ENCODE data around the gene DRICH1. TPM values are rescaled to one million over a fixed set of nuclear protein-coding genes. Genes with fewer than 3 reads are reported as not detected.

DRICH1 gene
- total and polyA plus RNA-seq, 4 donors = 0.08 to 0.33 TPM; not detected in 2

DNA sequence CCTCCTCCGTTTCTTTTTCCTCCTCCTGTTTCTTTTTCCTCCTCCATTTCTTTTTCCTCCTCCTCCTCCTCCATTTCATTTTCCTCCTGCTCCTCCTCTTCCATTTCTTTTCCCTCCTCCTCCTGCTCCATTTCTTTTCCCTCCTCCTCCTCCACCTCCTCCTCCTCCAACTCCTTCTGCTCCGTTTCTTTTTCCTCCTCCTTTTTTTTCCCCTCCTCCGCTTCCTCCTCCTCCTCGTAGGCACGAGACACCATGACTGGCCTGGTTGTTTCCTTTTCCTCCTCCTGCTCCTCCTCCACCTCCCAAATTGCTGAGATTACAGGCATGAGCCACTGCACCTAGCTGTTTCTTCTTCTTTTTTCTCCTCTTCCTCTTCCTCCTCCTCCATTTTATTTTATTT lies 25.6 kb upstream of the DRICH1 start:
- Histone ChIP-seq H3K9ac (ENCODE audit: low read depth in 1 of 2, low read length in 2 of 2) (no peak overlapping the region), H3K27me3 (ENCODE audit: control insufficient read depth in 4 of 4, insufficient read depth in 4 of 4, low read length in 3 of 4) (no peaks in the 10 kb centered on the region), H3K27ac (ENCODE audit: low read depth in 1 of 2, low read length in 2 of 2) (no peak overlapping the region), H3K9me3 (ENCODE audit: control insufficient read depth in 4 of 4, low read length in 3 of 4) (no peaks in the 10 kb centered on the region), H3K4me1 (ENCODE audit: control insufficient read depth in 4 of 4, insufficient read depth in 4 of 4, low read length in 3 of 4) (no peaks in the 10 kb centered on the region), H3K4me3 (ENCODE audit: low read depth in 1 of 3, low read length in 3 of 3) (no peak overlapping the region), H3K36me3 (ENCODE audit: control insufficient read depth in 4 of 4, insufficient read depth in 3 of 4, low read depth in 1 of 4, low read length in 3 of 4) (peaks cover 0 to 9% (median 6%) of the 10 kb centered on the region in 4 donors)
- 78% methylated on average over 5 of the region's 5 CpGs for WGBS
- DNase-seq (ENCODE audit: low spot score) = no peak
- TF ChIP-seq SP1 (IDR thresholded peaks at IDR 0.05) (no peak), FOXA1 (IDR thresholded peaks at IDR 0.05) (no peak), RAD21 (IDR thresholded peaks at IDR 0.05) (no peak), GABPA (IDR thresholded peaks at IDR 0.05 in 1 of 2, conservative IDR thresholded peaks at IDR 0.05 in 1 of 2) (no peak), HNF4G (IDR thresholded peaks at IDR 0.05) (no peak), TAF1 (conservative IDR thresholded peaks at IDR 0.05) (no peak), HNF4A (conservative IDR thresholded peaks at IDR 0.05) (no peak), YY1 (IDR thresholded peaks at IDR 0.05) (no peak), JUND (IDR thresholded peaks at IDR 0.05) (no peak), RXRA (IDR thresholded peaks at IDR 0.05) (no peak), NR2F2 (IDR thresholded peaks at IDR 0.05) (no peak), EGR1 (IDR thresholded peaks at IDR 0.05; ENCODE audit: low read depth in 2 of 2) (no peak)
- TF ChIP-seq, protein P1, sequence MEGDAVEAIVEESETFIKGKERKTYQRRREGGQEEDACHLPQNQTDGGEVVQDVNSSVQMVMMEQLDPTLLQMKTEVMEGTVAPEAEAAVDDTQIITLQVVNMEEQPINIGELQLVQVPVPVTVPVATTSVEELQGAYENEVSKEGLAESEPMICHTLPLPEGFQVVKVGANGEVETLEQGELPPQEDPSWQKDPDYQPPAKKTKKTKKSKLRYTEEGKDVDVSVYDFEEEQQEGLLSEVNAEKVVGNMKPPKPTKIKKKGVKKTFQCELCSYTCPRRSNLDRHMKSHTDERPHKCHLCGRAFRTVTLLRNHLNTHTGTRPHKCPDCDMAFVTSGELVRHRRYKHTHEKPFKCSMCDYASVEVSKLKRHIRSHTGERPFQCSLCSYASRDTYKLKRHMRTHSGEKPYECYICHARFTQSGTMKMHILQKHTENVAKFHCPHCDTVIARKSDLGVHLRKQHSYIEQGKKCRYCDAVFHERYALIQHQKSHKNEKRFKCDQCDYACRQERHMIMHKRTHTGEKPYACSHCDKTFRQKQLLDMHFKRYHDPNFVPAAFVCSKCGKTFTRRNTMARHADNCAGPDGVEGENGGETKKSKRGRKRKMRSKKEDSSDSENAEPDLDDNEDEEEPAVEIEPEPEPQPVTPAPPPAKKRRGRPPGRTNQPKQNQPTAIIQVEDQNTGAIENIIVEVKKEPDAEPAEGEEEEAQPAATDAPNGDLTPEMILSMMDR (IDR thresholded peaks at IDR 0.05; ENCODE audit: low read depth, low read length, missing input control) = no peak
- TF ChIP-seq, protein P2, sequence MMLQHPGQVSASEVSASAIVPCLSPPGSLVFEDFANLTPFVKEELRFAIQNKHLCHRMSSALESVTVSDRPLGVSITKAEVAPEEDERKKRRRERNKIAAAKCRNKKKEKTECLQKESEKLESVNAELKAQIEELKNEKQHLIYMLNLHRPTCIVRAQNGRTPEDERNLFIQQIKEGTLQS (IDR thresholded peaks at IDR 0.05) = no peak
- TF ChIP-seq, protein P3, sequence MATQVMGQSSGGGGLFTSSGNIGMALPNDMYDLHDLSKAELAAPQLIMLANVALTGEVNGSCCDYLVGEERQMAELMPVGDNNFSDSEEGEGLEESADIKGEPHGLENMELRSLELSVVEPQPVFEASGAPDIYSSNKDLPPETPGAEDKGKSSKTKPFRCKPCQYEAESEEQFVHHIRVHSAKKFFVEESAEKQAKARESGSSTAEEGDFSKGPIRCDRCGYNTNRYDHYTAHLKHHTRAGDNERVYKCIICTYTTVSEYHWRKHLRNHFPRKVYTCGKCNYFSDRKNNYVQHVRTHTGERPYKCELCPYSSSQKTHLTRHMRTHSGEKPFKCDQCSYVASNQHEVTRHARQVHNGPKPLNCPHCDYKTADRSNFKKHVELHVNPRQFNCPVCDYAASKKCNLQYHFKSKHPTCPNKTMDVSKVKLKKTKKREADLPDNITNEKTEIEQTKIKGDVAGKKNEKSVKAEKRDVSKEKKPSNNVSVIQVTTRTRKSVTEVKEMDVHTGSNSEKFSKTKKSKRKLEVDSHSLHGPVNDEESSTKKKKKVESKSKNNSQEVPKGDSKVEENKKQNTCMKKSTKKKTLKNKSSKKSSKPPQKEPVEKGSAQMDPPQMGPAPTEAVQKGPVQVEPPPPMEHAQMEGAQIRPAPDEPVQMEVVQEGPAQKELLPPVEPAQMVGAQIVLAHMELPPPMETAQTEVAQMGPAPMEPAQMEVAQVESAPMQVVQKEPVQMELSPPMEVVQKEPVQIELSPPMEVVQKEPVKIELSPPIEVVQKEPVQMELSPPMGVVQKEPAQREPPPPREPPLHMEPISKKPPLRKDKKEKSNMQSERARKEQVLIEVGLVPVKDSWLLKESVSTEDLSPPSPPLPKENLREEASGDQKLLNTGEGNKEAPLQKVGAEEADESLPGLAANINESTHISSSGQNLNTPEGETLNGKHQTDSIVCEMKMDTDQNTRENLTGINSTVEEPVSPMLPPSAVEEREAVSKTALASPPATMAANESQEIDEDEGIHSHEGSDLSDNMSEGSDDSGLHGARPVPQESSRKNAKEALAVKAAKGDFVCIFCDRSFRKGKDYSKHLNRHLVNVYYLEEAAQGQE (IDR thresholded peaks at IDR 0.05) = no peak

DNA sequence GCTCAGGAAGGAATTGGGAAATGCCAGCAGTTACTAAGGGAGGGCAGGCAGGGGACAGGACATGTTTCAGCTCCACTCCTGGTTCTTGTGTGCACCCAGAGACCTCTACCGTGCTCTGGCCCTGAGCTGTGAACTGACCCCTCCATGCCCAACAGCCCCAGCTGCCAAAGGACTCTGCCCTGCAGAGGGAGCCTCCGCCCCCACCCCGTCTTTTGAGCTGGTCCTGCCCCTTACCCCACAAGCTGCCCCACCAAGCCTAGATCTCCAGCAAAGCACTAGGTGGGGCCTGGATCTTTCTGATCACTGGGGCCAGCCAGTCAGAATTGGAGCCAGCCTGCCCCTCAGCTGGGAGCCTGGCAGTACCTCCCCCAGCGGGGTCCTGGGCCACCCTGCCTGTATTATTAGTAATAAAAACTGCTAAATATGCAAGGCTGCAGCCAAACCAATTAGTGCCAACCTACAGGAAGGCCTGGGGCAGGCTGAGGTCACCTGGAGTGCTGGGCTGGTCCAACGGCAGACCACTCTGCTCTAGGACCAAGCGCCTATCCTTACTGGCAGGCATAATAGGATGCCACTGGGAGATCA lies 23.9 kb upstream of the DRICH1 start:
- DNase-seq (ENCODE audit: low spot score) = no peak
- H3K27ac ChIP-seq (ENCODE audit: low read depth in 1 of 2, low read length in 2 of 2) = no peak overlapping the region
- H3K4me3 ChIP-seq (ENCODE audit: low read depth in 1 of 3, low read length in 3 of 3) = no peak overlapping the region
- H3K27me3 ChIP-seq (ENCODE audit: control insufficient read depth in 4 of 4, insufficient read depth in 4 of 4, low read length in 3 of 4) = no peaks in the 10 kb centered on the region
- H3K36me3 ChIP-seq (ENCODE audit: control insufficient read depth in 4 of 4, insufficient read depth in 3 of 4, low read depth in 1 of 4, low read length in 3 of 4) = peaks cover 0 to 9% (median 4%) of the 10 kb centered on the region in 4 donors
- no peaks in the 10 kb centered on the region for H3K9me3 ChIP-seq (ENCODE audit: control insufficient read depth in 4 of 4, low read length in 3 of 4)
- 92% methylated on average over 6 of the region's 6 CpGs for WGBS
- no peaks in the 10 kb centered on the region for H3K4me1 ChIP-seq (ENCODE audit: control insufficient read depth in 4 of 4, insufficient read depth in 4 of 4, low read length in 3 of 4)
- H3K9ac ChIP-seq (ENCODE audit: low read depth in 1 of 2, low read length in 2 of 2) = no peak overlapping the region
- TF ChIP-seq, protein P4, sequence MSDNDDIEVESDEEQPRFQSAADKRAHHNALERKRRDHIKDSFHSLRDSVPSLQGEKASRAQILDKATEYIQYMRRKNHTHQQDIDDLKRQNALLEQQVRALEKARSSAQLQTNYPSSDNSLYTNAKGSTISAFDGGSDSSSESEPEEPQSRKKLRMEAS (IDR thresholded peaks at IDR 0.05) = no peak
- TF ChIP-seq, protein P3 (IDR thresholded peaks at IDR 0.05) = no peak
- TF ChIP-seq EGR1 (IDR thresholded peaks at IDR 0.05; ENCODE audit: low read depth in 2 of 2) = no peak
- no peak for TF ChIP-seq TAF1 (conservative IDR thresholded peaks at IDR 0.05)
- no peak for TF ChIP-seq YY1 (IDR thresholded peaks at IDR 0.05)
- TF ChIP-seq, protein P2 (IDR thresholded peaks at IDR 0.05) = no peak
- no peak for TF ChIP-seq RAD21 (IDR thresholded peaks at IDR 0.05)
- no peak for TF ChIP-seq GABPA (IDR thresholded peaks at IDR 0.05 in 1 of 2, conservative IDR thresholded peaks at IDR 0.05 in 1 of 2)
- no peak for TF ChIP-seq JUND (IDR thresholded peaks at IDR 0.05)
- TF ChIP-seq, protein P5, sequence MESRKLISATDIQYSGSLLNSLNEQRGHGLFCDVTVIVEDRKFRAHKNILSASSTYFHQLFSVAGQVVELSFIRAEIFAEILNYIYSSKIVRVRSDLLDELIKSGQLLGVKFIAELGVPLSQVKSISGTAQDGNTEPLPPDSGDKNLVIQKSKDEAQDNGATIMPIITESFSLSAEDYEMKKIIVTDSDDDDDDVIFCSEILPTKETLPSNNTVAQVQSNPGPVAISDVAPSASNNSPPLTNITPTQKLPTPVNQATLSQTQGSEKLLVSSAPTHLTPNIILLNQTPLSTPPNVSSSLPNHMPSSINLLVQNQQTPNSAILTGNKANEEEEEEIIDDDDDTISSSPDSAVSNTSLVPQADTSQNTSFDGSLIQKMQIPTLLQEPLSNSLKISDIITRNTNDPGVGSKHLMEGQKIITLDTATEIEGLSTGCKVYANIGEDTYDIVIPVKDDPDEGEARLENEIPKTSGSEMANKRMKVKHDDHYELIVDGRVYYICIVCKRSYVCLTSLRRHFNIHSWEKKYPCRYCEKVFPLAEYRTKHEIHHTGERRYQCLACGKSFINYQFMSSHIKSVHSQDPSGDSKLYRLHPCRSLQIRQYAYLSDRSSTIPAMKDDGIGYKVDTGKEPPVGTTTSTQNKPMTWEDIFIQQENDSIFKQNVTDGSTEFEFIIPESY (IDR thresholded peaks at IDR 0.05) = no peak
- no peak for TF ChIP-seq HNF4A (conservative IDR thresholded peaks at IDR 0.05)
- no peak for TF ChIP-seq NR2F2 (IDR thresholded peaks at IDR 0.05)
- TF ChIP-seq FOXA2 (IDR thresholded peaks at IDR 0.05) = no peak
- TF ChIP-seq FOXA1 (IDR thresholded peaks at IDR 0.05) = no peak
- no peak for TF ChIP-seq SP1 (IDR thresholded peaks at IDR 0.05)
- TF ChIP-seq RXRA (IDR thresholded peaks at IDR 0.05) = no peak
